ENCODE data around the gene CASP10.
"Not testable (repeated sequence)": the region's sequence is repeated elsewhere in the genome, so short reads cannot be mapped to it uniquely, and the experiment has no call there.

CASP10 gene

GRCh38 chr2:201156036-201156435 is 26.9 kb upstream of the CASP10 start:
- no peak for DNase-seq

GRCh38 chr2:201156640-201157039 is 26.3 kb upstream of the CASP10 start:
- DNase-seq, result no peak

- DNase-seq, result no peak
These were observed 25.2 kb upstream of the CASP10 start for GRCh38 chr2:201157694-201158093.

- DNase-seq, result peak; percentile 16 to 73 (median 50)
These were observed 24.6 kb upstream of the CASP10 start for GRCh38 chr2:201158111-201158929.

GRCh38 chr2:201164166-201164565 is 18.8 kb upstream of the CASP10 start:
- no peak for DNase-seq

- DNase-seq, result no peak
These were observed 15.4 kb upstream of the CASP10 start for GRCh38 chr2:201167546-201167945.

GRCh38 chr2:201168496-201168895 is 14.4 kb upstream of the CASP10 start:
- DNase-seq, result not testable (repeated sequence)

GRCh38 chr2:201171259-201171814 is 11.6 kb upstream of the CASP10 start:
- DNase-seq, result no peak

- DNase-seq, result no peak
These were observed 10.7 kb upstream of the CASP10 start for GRCh38 chr2:201172279-201172678.

- DNase-seq, result no peak
These were observed 8.3 kb upstream of the CASP10 start for GRCh38 chr2:201174687-201175086.

- DNase-seq, result no peak
These were observed 6.9 kb upstream of the CASP10 start for GRCh38 chr2:201176081-201176481.

- DNase-seq, result no peak
These were observed 2.9 kb upstream of the CASP10 start for GRCh38 chr2:201180010-201180409.

GRCh38 chr2:201183365-201183727 is 405 bp downstream of the CASP10 start:
- peak in 2 of 6 experiments; percentile 28 to 49 for DNase-seq

GRCh38 chr2:201183835-201184234 is 894 bp downstream of the CASP10 start:
- DNase-seq, result not testable (repeated sequence)

GRCh38 chr2:201184248-201184647 is 1.3 kb downstream of the CASP10 start:
- not testable (repeated sequence) for DNase-seq

GRCh38 chr2:201185863-201186262 is 2.9 kb downstream of the CASP10 start:
- DNase-seq, result no peak

- DNase-seq, result no peak
These were observed 4.0 kb downstream of the CASP10 start for GRCh38 chr2:201186982-201187381.

- no peak for DNase-seq
These were observed 5.5 kb downstream of the CASP10 start for GRCh38 chr2:201188449-201188848.

GRCh38 chr2:201191132-201191875 is 8.4 kb downstream of the CASP10 start:
- peak in 4 of 6 experiments; percentile 17 to 66 (median 56) for DNase-seq

- DNase-seq, result peak in 3 of 6 experiments; percentile 30 to 39 (median 32)
These were observed 11.2 kb downstream of the CASP10 start for GRCh38 chr2:201194097-201194496.

GRCh38 chr2:201195331-201195730 is 12.4 kb downstream of the CASP10 start:
- no peak for DNase-seq

- no peak for DNase-seq
These were observed 13.1 kb downstream of the CASP10 start for GRCh38 chr2:201196003-201196402.

- DNase-seq, result no peak
These were observed 13.9 kb downstream of the CASP10 start for GRCh38 chr2:201196803-201197202.

GRCh38 chr2:201197781-201198180 is 14.8 kb downstream of the CASP10 start:
- DNase-seq, result no peak

Data from stimulated activated naive CD4-positive, alpha-beta T cell (primary cell).